SK-N-MC (cell line): ENCODE results near the gene PRICKLE1.

Experiments
- DNase-seq: peaks from one replicate; pipeline ENCODE4 v3.0.0-alpha.2; 2011; ENCODE audit warnings: low read depth, low spot score
- H3K27ac ChIP-seq: fragments of 200-600 bp; sonication (generic); 2 replicates; pipeline ENCODE4 v1.5.1; 2016; ENCODE audit warnings: mixed run types
- H3K36me3 ChIP-seq: fragments of 200-600 bp; sonication (generic); 2 replicates; pipeline ENCODE4 v1.6.1; 2017; ENCODE audit warnings: antibody characterized with exemption, low read length, mixed read lengths; ENCODE audit not compliant: insufficient read depth
- H3K4me3 ChIP-seq: fragments of 200-600 bp; sonication (generic); 2 replicates; pipeline ENCODE4 v1.5.1; 2016
- H3K9ac ChIP-seq: fragments of 200-600 bp; sonication (generic); 2 replicates; pipeline ENCODE4 v1.8.0; 2017; ENCODE audit warnings: mixed run types, mixed read lengths; ENCODE audit not compliant: insufficient read length
- H3K9me3 ChIP-seq: fragments of 200-600 bp; sonication (generic); 2 replicates; pipeline ENCODE4 v1.6.1; 2017; ENCODE audit warnings: low read depth, mild to moderate bottlenecking, antibody characterized with exemption, low read length, moderate library complexity, mixed read lengths
- EZH2 ChIP-seq: fragments of 200-600 bp; sonication (generic); IDR thresholded peaks from one replicate; pipeline ENCODE4 v1.6.1; 2017; ENCODE audit warnings: antibody characterized with exemption
- FOXP2 ChIP-seq: optimal IDR thresholded peaks from 2 replicates; pipeline ENCODE3; 2011; ENCODE audit warnings: mild to moderate bottlenecking, moderate library complexity; ENCODE audit not compliant: insufficient read depth; ENCODE audit errors: extremely low read length, control extremely low read depth
- POLR2AphosphoS5 ChIP-seq: IDR thresholded peaks from 2 replicates; pipeline ENCODE4 v1.6.1; 2012; ENCODE audit warnings: mild to moderate bottlenecking, low read depth, low read length, borderline replicate concordance

Gene PRICKLE1

GRCh38 chr12:42409471-42409870, 180.1 kb downstream of the PRICKLE1 start:
- Histone ChIP-seq H3K27ac (no peak overlapping the region), H3K9ac (no peak overlapping the region), H3K4me3 (no peak overlapping the region), H3K36me3 (peaks cover 22% of the 10 kb centered on the region), H3K9me3 (no peaks in the 10 kb centered on the region)
- TF ChIP-seq FOXP2 = no peak
- TF ChIP-seq EZH2 = no peak
- no peak for TF ChIP-seq POLR2AphosphoS5
- DNase-seq = no peak

- DNase-seq = no peak
- no peak overlapping the region for H3K27ac ChIP-seq
- H3K9ac ChIP-seq = no peak overlapping the region
- TF ChIP-seq FOXP2 (no peak), POLR2AphosphoS5 (no peak), EZH2 (no peak)
- H3K36me3 ChIP-seq = peaks cover 24% of the 10 kb centered on the region
- no peak overlapping the region for H3K4me3 ChIP-seq
- H3K9me3 ChIP-seq = no peaks in the 10 kb centered on the region
Observed at GRCh38 chr12:42407306-42407705, 182.2 kb downstream of the PRICKLE1 start.
